HG03520 (cell line): ENCODE measurements around the gene DIO3.
"Not testable (repeated sequence)": the region's sequence is repeated elsewhere in the genome, so short reads cannot be mapped to it uniquely, and the experiment has no call there.

ENCODE experiments used
- ATAC-seq: cut with Tn5 transposase; IDR thresholded peaks from one replicate; pipeline ENCODE4 v1.9.1; 2021; ENCODE audit warnings: mild to moderate bottlenecking, moderate library complexity; ENCODE audit not compliant: unreplicated experiment

The DIO3 gene

DNA sequence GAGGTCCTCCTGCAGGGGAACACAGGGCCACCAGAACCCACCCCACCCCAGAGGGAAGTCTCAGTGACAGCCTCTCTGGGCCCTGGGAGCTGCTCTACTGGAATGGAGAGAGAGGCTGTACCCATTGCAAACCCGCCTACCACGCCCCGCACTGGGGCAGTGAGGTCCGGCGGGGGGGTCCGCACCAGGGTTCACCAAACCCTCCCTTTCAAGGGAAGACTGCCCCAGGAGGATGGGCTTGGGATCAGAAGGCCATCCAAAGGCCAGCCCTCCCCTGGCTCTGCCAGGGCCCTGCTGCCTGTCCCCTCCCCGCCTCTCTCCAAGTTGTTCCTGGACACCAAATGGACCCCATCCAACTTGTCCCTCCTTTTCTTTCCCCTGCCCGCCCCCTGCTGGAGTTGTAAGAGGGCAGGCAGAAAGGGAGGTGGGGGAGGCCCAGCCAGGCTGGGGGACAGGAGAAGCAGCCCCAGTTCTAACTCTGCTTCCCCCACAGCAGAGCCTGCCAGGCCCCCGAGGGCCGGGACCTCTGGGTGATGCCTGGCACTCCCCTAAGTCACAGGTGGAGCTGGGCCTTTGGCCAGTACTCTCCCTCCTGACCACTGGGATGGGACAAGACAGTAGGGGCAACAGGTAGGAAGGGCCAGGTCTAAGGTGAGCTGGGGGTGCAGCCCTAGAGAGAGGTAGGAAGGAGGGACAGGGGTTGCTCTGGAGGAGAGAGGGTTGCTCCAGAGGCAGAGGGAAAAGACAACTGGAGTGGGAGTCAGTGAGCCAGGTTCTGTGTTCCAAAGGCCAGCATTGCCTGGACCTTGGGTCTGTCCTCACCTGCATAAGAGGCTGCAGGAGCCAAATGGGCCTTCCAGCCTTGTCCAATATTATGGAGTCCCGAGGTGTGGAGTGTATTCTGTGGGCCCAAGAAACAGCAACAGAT lies 3.2 kb upstream of the DIO3 start:
- ATAC-seq = no peak

DNA sequence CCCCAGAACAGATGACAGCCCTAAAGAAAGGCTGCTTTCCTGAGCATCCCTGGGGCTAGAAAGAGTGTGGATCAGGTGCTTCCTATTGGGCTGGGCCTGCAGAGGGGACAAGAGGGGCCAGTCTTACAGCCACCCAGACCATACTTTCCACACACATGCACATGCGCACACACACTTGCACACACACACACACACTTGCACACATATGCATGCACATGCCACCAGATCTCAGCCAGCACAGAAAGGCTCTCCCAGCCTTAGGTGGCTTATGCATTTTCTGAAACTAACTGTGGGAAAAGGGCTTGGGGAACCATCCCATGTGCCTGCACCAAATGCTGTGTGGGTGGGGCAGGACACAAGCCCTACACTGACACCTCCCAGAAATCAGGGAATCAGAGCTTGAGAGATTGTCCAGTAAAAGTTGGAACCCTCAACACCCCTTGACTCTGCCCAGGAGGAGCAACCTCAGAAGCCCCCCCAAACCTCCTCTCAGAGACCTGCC lies 2.5 kb upstream of the DIO3 start:
- no peak for ATAC-seq

DNA sequence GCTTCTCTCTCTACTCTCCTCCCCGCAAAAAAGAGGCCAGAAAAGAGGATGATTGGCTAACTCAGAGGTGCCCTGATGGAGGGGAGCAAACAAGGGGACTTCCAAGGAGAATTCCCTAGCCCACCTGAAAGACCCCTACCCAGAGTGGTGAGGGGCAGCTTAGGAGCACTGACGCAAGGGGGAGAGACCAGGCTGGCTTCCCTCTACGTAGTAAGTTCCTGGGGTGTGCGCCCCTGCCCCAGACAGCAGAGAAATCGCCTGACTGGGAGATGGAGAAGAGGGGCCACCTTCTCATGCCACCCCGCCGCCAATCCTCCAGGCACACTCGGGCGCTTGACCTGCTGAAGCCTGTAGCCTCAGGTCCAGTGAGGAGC lies 2.1 kb upstream of the DIO3 start:
- ATAC-seq = no peak

DNA sequence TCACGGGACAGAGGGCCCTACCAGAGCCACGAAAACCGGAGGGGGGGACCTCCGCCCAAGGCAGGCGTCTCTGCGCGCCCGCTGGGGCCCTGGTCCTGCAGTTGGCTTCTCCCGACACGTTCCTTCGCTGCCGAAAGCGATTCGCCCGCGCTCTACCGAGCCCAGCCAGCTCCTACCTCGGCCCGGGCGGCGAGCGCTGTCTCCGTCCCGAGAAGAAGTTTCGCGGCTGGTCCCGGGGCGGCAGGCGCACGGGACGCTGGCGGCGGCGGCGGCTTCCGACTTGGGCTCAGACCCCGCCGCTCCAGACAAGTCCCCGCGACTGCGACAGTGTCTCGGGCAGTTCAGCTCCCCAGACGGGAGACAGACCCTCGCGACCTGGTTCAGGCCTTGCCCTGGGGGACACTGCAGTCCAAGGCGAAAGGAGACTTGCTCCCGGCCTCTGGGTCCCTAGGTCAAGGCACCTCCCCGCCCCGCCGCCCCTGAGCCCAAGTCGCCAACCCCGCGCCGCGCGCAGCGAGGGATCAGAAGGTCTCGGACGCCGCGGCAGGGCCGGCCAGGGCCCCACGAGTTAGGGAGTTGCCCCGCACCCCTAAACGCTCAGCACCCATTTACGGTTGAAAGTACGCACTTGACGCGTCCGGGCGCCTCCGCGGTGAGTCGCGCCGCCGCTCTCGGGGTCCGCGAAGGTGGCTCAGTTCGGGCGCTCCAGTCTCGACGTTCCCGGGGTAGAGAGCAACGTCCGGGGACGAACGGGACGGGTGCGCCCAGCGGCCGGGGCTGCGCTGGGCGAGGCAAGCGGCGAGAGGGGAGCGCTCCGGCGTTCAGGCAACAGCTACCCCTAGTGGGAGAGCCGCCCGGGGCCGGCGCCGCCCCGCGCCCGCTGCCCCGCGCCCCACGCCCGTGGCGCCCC lies 1.4 kb upstream of the DIO3 start:
- ATAC-seq = no peak

DNA sequence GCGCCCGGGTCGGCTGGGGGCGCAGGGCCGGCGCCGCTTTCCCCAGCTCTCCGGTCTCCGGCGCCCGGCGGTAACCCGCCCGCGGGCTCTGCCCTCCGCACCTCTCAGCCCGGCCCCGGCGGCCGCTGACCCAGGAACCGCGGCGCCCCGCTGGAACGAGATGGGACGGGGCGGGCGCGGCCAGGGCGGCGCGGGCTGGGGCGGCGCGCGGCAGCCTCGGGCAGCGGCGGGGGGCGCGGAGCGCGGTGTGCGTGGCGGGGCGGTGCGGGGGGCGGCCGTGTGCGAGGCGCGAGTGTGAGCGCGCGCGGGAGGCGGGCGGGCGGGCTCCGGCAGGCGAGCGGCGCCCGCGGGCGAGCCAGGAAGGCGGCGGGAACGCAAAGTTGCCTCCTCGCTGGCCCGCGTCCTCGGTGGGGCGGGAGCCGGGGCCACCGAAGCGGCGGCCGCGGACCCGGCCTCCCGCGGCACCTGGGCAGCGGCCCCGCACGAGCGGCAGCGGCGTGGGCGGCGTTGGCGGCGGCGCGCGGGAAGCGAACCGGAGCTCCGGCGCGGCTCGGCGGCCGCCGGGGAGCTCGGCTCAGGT lies 671 bp upstream of the DIO3 start:
- no peak for ATAC-seq

- no peak for ATAC-seq
These were observed 699 bp downstream of the DIO3 start for GRCh38 chr14:101561897-101562490.

DNA sequence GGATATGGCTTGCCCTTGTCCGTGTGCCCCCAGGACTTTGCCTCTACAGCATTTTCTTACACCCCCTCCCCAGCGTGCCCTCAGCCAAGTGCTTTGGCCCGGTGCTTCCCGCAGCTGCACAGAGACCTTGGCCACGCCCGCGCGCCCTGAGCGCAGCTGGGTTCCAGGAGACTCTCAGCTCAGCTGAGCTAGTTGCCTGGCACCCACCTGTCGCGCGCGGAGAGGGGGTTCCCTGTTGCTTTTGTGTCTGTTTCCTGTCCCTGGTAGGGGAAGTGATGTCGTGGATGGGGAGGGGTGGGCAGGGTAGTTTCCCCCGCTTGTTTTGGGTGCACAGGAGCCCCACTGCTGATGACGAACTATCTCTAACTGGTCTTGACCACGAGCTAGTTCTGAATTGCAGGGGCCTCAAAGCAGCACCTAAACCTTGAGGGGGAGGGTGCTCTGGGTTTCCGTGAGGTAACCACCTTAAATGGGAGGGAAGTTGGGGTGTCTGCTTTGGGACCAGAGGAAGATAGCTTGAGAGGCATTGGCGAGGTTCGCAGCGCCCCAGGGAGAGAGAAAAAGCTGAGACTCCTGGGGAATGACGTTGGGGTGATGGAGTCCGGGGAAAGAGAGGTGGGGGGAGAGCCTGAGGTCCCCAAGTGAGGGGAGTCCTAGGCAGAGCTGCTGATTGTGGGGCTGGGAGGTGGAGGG lies 1.5 kb downstream of the DIO3 start:
- no peak for ATAC-seq

DNA sequence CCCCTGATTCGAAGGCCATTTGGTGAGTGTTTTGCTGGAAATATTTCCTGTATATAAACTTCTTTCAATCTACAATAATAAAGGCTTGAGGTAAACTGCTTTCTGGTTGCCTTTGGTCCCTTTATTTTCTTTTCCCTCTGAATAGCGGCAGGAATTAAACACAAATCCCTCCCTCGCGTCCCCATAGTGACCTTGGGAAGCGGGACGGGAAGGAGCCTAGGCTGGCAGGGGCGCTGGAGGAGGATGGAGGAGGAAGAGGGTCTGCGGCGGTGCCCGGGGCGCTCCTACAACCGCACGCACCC lies 2.0 kb downstream of the DIO3 start:
- no peak for ATAC-seq

GRCh38 chr14:101563654-101564443 lies 2.6 kb downstream of the DIO3 start:
- ATAC-seq = no peak

DNA sequence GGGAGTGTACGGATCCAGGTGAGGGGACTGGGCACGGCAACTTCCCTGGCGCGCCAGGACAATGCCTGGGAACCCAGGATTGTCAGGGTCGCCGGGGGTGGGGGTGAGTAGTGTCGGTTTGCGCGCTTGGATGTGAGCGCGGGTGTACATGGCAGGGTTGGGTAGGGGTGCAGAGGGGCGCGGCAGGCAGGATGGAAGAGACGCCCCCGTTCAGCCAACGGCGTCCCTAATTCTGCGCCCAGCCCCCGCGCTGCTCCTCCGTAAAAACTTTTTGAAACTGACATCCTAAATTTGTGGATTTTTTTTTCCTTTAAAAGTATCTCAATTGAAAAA lies 3.1 kb downstream of the DIO3 start:
- ATAC-seq = no peak

DNA sequence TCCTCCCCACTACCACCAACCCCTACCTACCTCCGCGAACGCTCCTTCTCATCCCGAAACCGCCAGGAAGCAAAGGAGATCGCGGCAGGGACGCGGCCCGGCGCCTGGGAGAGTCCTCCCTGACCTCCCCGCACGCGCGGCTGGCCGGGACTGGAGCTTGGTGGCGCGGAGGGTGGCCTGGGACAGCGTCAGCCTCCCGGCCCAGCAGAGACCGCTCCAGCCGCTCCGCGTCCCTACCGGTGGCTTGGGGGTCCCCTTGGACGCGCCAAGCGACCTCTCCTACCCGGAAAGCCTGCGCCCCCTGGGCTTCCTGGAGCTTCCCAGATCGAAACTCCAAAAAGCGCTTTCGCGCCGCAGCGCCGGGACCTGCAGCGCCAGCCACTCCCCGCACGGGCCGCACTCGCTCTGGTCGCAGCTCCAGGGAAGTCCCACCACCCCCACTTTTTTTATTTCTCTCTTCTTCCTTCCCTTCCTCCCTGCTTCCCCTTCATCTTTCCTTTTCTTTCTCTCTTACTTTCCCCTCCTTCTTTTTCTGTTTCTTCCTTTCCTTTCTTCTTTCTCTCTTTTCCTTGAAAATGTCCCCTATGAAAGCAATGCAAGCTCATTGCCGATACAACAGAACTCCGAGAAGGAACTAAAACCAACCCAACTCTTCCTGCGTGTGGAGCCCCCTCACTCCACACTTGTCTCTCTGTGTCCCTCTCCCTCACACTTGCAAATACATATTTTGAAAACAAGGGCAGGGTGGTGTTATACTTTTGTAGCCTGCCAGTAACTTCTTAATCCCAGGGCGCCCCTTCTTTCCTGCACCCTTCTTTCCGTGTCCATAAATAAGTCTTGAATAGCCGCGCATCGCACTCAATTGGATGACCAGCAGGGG lies 3.8 kb downstream of the DIO3 start:
- no peak for ATAC-seq

GRCh38 chr14:101567252-101567651 lies 6.0 kb downstream of the DIO3 start:
- ATAC-seq = no peak

GRCh38 chr14:101571004-101571403 lies 9.7 kb downstream of the DIO3 start:
- no peak for ATAC-seq

DNA sequence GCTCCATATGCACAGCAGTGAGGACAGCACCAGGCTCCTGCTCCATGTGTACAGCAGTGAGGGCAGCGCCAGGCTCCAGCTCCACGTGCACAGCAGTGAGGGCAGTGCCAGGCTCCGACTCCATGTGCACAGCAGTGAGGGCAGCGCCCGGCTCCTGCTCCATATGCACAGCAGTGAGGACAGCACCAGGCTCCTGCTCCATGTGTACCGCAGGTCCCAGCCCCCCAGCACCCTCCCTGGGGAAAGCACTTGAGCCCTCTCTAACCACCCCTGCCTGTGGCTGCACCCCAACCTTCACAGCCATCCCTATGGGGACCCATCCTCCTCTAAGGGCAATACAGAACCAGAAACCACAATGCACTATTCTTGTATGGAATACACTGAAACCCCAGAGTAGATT lies 11.2 kb downstream of the DIO3 start:
- not testable (repeated sequence) for ATAC-seq

DNA sequence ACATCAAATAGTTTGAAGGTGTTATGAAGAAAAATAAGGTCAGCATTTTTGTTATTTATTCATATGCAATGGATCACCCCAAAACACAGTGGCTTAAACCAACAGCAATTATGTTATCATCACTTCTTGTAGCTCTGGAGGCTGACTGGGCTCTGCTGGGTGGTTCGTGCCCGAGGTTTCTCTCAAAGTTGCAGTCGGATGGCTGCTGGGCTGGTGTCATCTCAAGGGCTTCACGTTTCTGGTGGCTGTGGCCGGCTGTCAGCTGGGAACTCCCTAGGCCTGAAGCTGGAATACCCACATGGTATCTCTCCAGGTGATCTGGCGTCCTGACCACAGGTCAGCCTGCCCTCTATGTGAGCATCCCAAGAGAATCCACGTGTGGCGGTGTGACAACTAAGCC lies 12.0 kb downstream of the DIO3 start:
- no peak for ATAC-seq

DNA sequence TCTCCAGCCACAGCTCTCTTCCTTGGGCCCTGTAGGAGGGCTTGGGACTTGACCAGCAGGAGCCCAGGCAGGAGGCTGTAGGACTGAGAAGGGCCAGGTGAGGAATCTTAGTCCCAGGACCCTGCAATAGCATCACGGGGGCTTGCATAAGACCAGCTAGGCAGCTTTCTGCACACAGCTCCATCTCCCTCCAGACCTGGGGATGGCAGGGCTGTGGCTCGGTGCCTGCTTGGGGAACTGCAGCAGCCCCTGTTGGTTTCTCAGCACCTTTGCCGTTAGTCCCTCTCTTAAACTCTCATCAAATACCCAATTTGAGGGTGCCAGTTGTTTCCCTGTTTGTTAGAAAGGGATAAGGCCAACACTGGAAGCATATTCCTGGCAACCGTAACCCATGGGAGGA lies 14.3 kb downstream of the DIO3 start:
- ATAC-seq = no peak

- no peak for ATAC-seq
These were observed 16.1 kb downstream of the DIO3 start for GRCh38 chr14:101577221-101577909.

GRCh38 chr14:101578489-101578888 lies 17.2 kb downstream of the DIO3 start:
- no peak for ATAC-seq
